K562 (cell line): ENCODE results near the gene OTOA. TPM values are rescaled to one million over a fixed set of nuclear protein-coding genes. Genes with fewer than 3 reads are reported as not detected.

Experiments
- ATAC-seq: fragments of 200-7000 bp; cut with Tn5 transposase; 3 replicates; pipeline ENCODE4 v1.9.1; 2020; ENCODE audit warnings: moderate library complexity
- BruUV-seq: library from RNA; stranded (reverse); fragments of 400-500 nt; replicated peaks from 2 replicates; lab custom pipeline; 2021; lab: Mats Ljungman, UMichigan
- CTCF ChIA-PET: fragments of 300-600 bp; formaldehyde crosslinking; extraction: SDS; loops from one replicate; lab custom pipeline; 2021; ENCODE audit warnings: low intra/inter-chr PET ratio; lab: Yijun Ruan, JAX
- POLR2A ChIA-PET: fragments of 300-600, 350-650 bp; sonication (Branson Sonifier 250); formaldehyde crosslinking; extraction: SDS; loops from one replicate; lab custom pipeline; 2021; ENCODE audit warnings: antibody characterized with exemption, inconsistent platforms; lab: Yijun Ruan, JAX
- DNase-seq, 4 experiments: peaks; one replicate each; pipeline versions ENCODE4 v3.0.0 to v3.0.0-alpha.2; 2011 to 2018; ENCODE audit warnings: low spot score in 3 of 4, mixed read lengths in 3 of 4; ENCODE audit errors: extremely low read depth in 1 of 4
- FAIRE-seq: peaks from 2 replicates; lab custom pipeline; 2011; peaks lifted over from hg19 to GRCh38; lab: Jason Lieb, UNC
- H2AFZ ChIP-seq: 2 replicates; pipeline ENCODE4 v1.6.0; 2011; ENCODE audit warnings: low read depth, low read length, control low read depth, inconsistent platforms
- H3K27ac ChIP-seq: fragments of 200-600 bp; 3 replicates; pipeline ENCODE4 v1.8.0; 2011; ENCODE audit warnings: low read depth, mild to moderate bottlenecking, control low read depth, inconsistent platforms, low read length, moderate library complexity, mixed read lengths; ENCODE audit errors: extremely low read depth
- H3K27me3 ChIP-seq, 2 experiments: fragments of 300-600 bp in 1 of 2; 2 replicates in 1 of 2; 3 replicates in 1 of 2; pipeline versions ENCODE4 v1.6.0 to v1.8.0; 2011; ENCODE audit warnings: inconsistent platforms in 2 of 2, low read length in 2 of 2, mild to moderate bottlenecking in 1 of 2, mixed read lengths in 1 of 2, moderate library complexity in 1 of 2; ENCODE audit not compliant: control insufficient read depth in 2 of 2, insufficient read depth in 2 of 2
- H3K36me3 ChIP-seq: fragments of 300-600 bp; 3 replicates; pipeline ENCODE4 v1.8.0; 2011; ENCODE audit warnings: mild to moderate bottlenecking, low read length, inconsistent platforms; ENCODE audit not compliant: control insufficient read depth, insufficient read depth
- H3K4me1 ChIP-seq, 2 experiments: fragments of 200-600 bp in 1 of 2; replicated peaks in 1 of 2; 2 replicates in 1 of 2; 3 replicates in 1 of 2; pipeline versions ENCODE4 v1.5.1 to v1.8.0; 2011; ENCODE audit warnings: inconsistent platforms in 2 of 2, low read length in 2 of 2, mild to moderate bottlenecking in 1 of 2, mixed read lengths in 1 of 2, moderate library complexity in 1 of 2; ENCODE audit not compliant: control insufficient read depth in 2 of 2, insufficient read depth in 2 of 2
- H3K4me2 ChIP-seq: 2 replicates; pipeline ENCODE4 v1.6.1; 2011; ENCODE audit warnings: low read length, control low read depth, inconsistent platforms, mixed read lengths; ENCODE audit not compliant: insufficient read depth
- H3K4me3 ChIP-seq: fragments of 200-600 bp; sonication (generic), shearing (Covaris generic); 2 replicates; pipeline ENCODE4 v1.5.1; 2016; ENCODE audit warnings: control low read depth, inconsistent platforms
- H3K79me2 ChIP-seq: fragments of 200-600 bp; 3 replicates; pipeline ENCODE4 v1.8.0; 2011; ENCODE audit warnings: low read length, inconsistent platforms; ENCODE audit not compliant: control insufficient read depth, insufficient read depth
- H3K9ac ChIP-seq, 2 experiments: 2 replicates each; pipeline versions ENCODE4 v1.6.0 to v1.6.1; 2011; ENCODE audit warnings: low read depth in 2 of 2, low read length in 2 of 2, control low read depth in 1 of 2, inconsistent platforms in 1 of 2, mild to moderate bottlenecking in 1 of 2, mixed read lengths in 1 of 2; ENCODE audit not compliant: insufficient read depth in 1 of 2
- H3K9me1 ChIP-seq: one replicate; pipeline ENCODE4 v1.6.0; 2011; ENCODE audit warnings: inconsistent platforms, mild to moderate bottlenecking, low read length, moderate library complexity; ENCODE audit not compliant: control insufficient read depth, insufficient read depth
- H3K9me3 ChIP-seq: replicated peaks from 2 replicates; pipeline ENCODE4 v1.5.1; 2011; ENCODE audit warnings: low read depth, low read length, inconsistent platforms; ENCODE audit not compliant: control insufficient read depth, insufficient read depth
- H4K20me1 ChIP-seq: replicated peaks from 2 replicates; pipeline ENCODE4 v1.6.1; 2011; ENCODE audit warnings: low read length, inconsistent platforms, mixed read lengths; ENCODE audit not compliant: control insufficient read depth, insufficient read depth
- NFATC3 ChIP-seq: fragments of 450-650 bp; IDR thresholded peaks from 2 replicates; pipeline ENCODE4 v1.6.1; 2017; ENCODE audit warnings: mild to moderate bottlenecking
- NFRKB ChIP-seq: fragments of 450-650 bp; IDR thresholded peaks from 2 replicates; pipeline ENCODE4 v1.6.1; 2016; ENCODE audit warnings: low read depth
- SOX6 ChIP-seq: fragments of 450-650 bp; IDR thresholded peaks from 2 replicates; pipeline ENCODE4 v1.6.1; 2014; ENCODE audit warnings: mild to moderate bottlenecking
- STAT5A ChIP-seq: IDR thresholded peaks from 2 replicates; pipeline ENCODE4 v1.6.1; 2012; ENCODE audit warnings: low read length, inconsistent platforms, borderline replicate concordance
- ZC3H4 ChIP-seq: sonication (generic); formaldehyde crosslinking; IDR thresholded peaks from 2 replicates; pipeline ENCODE4 v1.9.0; 2021; ENCODE audit warnings: missing genetic modification reagents, borderline replicate concordance
- WGBS: fragments of 100-300 bp; shearing (Covaris generic); methylation state at CpG from one replicate; pipeline ENCODE4 v1.1.6; 2016; ENCODE audit warnings: low coverage, mixed read lengths; ENCODE audit not compliant: insufficient coverage; ENCODE audit errors: missing lambda C conversion rate; 5-methylcytosine and 5-hydroxymethylcytosine counted together
- in situ Hi-C: fragments of 300-500 bp; cut with MboI; formaldehyde crosslinking; loops from 4 replicates; pipeline ENCODE4 v1.15.0; 2018; ENCODE audit warnings: inconsistent platforms, mixed read lengths
- intact Hi-C: fragments of 100-400 bp; cut with micrococcal nuclease; formaldehyde crosslinking; loops from 2 replicates; pipeline ENCODE4 v1.14.2; 2022
- polyA plus RNA-seq, 8 experiments: library from polyadenylated mRNA; depleted of rRNA in 4 of 8; stranded (reverse) in 5 of 8; unstranded in 3 of 8; fragments of >200 nt; fragmentation: Nextera tagmentation in 2 of 8; fragmentation: Illumina TruSeq in 1 of 8; extraction: Ambion mirVana in 2 of 8; extraction: Trizol in 1 of 8; gene quantifications; 2 replicates each; pipeline versions ENCODE4 v1.2.1 to v1.2.3, GENCODE V29; 2011 to 2014; ENCODE audit warnings: inconsistent platforms in 1 of 8, missing spikeins in 1 of 8
- total RNA-seq, 7 experiments: library from RNA; depleted of rRNA in 6 of 7; stranded (reverse); fragments of >200 nt in 6 of 7; fragmentation: Illumina TruSeq in 2 of 7; extraction: Trizol in 2 of 7; gene quantifications; 2 replicates each; pipeline versions ENCODE4 v1.2.1 to v1.2.3, GENCODE V29; 2011 to 2021; ENCODE audit warnings: low replicate concordance in 1 of 7
- TF ChIP-seq, protein P1 (sequence below): fragments of 250-450 bp; sonication (Bioruptor Pico); IDR thresholded peaks from 2 replicates; pipeline ENCODE4 v1.9.0; 2021; ENCODE audit warnings: mild to moderate bottlenecking, inconsistent platforms
- TF ChIP-seq, protein P2 (sequence below): fragments of 450-650 bp; IDR thresholded peaks from 2 replicates; pipeline ENCODE4 v1.6.1; 2016; ENCODE audit warnings: low read depth
- TF ChIP-seq, protein P3 (sequence below): fragments of 250-450 bp; sonication (Bioruptor Pico); IDR thresholded peaks from 2 replicates; pipeline ENCODE4 v1.5.0; 2021; ENCODE audit warnings: mild to moderate bottlenecking, moderate library complexity

OTOA gene
- total and polyA plus RNA-seq, 9 of the 15 experiments (the other 6 are each of a cell fraction or from before 2014, with no cell fraction given): 0.04 TPM; not detected in 8

DNA sequence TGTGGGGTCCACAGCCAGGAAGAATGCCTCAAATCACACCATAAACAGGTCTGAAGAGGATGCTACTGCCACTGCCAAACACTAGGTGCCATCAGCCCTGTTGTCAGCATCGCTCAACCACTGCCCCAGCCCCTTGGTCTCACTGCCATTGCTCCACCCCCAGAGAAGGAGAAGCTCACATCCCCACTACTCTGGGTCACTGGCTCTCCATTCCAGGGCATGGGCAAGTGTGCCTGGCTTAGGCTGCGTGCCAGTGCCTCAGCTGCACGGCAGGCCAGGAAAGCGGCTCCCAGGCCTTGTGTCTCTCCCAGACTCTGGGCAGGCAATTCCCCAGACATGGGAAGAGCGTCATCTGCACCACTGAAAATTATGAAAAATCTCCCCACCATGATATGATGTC is 10.2 kb upstream of the OTOA start (continued):
- TF ChIP-seq, protein P1, sequence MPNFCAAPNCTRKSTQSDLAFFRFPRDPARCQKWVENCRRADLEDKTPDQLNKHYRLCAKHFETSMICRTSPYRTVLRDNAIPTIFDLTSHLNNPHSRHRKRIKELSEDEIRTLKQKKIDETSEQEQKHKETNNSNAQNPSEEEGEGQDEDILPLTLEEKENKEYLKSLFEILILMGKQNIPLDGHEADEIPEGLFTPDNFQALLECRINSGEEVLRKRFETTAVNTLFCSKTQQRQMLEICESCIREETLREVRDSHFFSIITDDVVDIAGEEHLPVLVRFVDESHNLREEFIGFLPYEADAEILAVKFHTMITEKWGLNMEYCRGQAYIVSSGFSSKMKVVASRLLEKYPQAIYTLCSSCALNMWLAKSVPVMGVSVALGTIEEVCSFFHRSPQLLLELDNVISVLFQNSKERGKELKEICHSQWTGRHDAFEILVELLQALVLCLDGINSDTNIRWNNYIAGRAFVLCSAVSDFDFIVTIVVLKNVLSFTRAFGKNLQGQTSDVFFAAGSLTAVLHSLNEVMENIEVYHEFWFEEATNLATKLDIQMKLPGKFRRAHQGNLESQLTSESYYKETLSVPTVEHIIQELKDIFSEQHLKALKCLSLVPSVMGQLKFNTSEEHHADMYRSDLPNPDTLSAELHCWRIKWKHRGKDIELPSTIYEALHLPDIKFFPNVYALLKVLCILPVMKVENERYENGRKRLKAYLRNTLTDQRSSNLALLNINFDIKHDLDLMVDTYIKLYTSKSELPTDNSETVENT (CRISPR knock-in tag): no peak
- TF ChIP-seq SOX6 (no peak), NFATC3 (no peak), STAT5A (no peak)
- TF ChIP-seq, all 486 proteins: peak for 0

DNA sequence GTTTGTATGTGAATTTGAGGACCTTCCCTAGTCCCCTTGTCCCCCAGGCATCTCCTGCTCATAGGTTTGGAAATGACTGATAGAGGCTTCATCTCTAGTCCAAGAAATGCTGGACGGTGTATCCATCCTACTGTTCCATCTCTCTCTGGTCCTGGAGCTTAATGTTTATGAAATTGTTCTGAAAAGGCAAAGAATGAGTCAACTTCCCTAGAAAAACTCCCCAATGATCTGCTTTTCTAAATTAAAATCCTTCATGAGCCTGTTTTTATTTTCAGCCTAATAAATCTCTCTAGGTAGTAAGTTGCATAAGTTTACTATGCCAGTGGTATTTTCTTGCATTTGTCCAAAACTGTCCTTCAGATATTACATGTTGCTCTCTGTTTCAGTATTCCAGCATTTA is 9.3 kb upstream of the OTOA start:
- no TSS peak for BruUV-seq
- no peak overlapping the region for H3K4me2 ChIP-seq
- no peak overlapping the region for H3K27ac ChIP-seq
- no peak overlapping the region for H3K4me3 ChIP-seq
- intact Hi-C loops (no loop called here), in situ Hi-C loops (no loop called here)
- no peak for FAIRE-seq
- no peak for ATAC-seq
- H3K9ac ChIP-seq: no peak overlapping the region
- H3K36me3 ChIP-seq: peaks cover 17% of the 10 kb centered on the region; the same call in 2 of the 3 replicates
- no peak overlapping the region for H2AFZ ChIP-seq
- CTCF ChIA-PET: no interaction called here
- WGBS: 75% methylated on average over 1 of the region's 1 CpG
- H3K4me1 ChIP-seq: no peaks in the 10 kb centered on the region
- H4K20me1 ChIP-seq: no peaks in the 10 kb centered on the region
- no peaks in the 10 kb centered on the region for H3K9me1 ChIP-seq
- no peaks in the 10 kb centered on the region for H3K9me3 ChIP-seq
- POLR2A ChIA-PET: no interaction called here
- H3K79me2 ChIP-seq: no peaks in the 10 kb centered on the region
- no peak for DNase-seq
- H3K27me3 ChIP-seq: no peaks in the 10 kb centered on the region
- TF ChIP-seq, protein P2, sequence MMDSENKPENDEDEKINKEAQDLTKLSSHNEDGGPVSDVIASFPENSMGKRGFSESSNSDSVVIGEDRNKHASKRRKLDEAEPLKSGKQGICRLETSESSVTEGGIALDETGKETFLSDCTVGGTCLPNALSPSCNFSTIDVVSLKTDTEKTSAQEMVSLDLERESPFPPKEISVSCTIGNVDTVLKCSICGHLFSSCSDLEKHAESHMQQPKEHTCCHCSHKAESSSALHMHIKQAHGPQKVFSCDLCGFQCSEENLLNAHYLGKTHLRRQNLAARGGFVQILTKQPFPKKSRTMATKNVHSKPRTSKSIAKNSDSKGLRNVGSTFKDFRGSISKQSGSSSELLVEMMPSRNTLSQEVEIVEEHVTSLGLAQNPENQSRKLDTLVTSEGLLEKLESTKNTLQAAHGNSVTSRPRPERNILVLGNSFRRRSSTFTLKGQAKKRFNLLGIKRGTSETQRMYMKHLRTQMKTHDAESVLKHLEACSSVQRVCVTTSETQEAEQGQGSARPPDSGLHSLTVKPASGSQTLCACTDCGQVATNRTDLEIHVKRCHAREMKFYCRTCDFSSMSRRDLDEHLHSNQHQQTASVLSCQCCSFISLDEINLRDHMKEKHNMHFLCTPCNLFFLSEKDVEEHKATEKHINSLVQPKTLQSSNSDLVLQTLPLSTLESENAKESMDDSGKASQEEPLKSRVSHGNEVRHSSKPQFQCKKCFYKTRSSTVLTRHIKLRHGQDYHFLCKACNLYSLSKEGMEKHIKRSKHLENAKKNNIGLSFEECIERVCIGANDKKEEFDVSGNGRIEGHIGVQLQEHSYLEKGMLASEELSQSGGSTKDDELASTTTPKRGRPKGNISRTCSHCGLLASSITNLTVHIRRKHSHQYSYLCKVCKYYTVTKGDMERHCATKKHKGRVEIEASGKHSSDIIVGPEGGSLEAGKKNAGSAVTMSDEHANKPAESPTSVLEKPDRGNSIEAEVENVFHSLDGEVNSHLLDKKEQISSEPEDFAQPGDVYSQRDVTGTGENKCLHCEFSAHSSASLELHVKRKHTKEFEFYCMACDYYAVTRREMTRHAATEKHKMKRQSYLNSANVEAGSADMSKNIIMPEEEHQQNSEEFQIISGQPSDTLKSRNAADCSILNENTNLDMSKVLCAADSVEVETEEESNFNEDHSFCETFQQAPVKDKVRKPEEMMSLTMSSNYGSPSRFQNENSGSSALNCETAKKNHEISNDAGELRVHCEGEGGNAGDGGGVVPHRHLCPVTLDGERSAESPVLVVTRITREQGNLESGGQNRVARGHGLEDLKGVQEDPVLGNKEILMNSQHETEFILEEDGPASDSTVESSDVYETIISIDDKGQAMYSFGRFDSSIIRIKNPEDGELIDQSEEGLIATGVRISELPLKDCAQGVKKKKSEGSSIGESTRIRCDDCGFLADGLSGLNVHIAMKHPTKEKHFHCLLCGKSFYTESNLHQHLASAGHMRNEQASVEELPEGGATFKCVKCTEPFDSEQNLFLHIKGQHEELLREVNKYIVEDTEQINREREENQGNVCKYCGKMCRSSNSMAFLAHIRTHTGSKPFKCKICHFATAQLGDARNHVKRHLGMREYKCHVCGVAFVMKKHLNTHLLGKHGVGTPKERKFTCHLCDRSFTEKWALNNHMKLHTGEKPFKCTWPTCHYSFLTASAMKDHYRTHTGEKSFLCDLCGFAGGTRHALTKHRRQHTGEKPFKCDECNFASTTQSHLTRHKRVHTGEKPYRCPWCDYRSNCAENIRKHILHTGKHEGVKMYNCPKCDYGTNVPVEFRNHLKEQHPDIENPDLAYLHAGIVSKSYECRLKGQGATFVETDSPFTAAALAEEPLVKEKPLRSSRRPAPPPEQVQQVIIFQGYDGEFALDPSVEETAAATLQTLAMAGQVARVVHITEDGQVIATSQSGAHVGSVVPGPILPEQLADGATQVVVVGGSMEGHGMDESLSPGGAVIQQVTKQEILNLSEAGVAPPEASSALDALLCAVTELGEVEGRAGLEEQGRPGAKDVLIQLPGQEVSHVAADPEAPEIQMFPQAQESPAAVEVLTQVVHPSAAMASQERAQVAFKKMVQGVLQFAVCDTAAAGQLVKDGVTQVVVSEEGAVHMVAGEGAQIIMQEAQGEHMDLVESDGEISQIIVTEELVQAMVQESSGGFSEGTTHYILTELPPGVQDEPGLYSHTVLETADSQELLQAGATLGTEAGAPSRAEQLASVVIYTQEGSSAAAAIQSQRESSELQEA: no peak
- no peak for TF ChIP-seq NFRKB
- no peak for TF ChIP-seq ZC3H4 (CRISPR knock-in tag)
- TF ChIP-seq, protein P3, sequence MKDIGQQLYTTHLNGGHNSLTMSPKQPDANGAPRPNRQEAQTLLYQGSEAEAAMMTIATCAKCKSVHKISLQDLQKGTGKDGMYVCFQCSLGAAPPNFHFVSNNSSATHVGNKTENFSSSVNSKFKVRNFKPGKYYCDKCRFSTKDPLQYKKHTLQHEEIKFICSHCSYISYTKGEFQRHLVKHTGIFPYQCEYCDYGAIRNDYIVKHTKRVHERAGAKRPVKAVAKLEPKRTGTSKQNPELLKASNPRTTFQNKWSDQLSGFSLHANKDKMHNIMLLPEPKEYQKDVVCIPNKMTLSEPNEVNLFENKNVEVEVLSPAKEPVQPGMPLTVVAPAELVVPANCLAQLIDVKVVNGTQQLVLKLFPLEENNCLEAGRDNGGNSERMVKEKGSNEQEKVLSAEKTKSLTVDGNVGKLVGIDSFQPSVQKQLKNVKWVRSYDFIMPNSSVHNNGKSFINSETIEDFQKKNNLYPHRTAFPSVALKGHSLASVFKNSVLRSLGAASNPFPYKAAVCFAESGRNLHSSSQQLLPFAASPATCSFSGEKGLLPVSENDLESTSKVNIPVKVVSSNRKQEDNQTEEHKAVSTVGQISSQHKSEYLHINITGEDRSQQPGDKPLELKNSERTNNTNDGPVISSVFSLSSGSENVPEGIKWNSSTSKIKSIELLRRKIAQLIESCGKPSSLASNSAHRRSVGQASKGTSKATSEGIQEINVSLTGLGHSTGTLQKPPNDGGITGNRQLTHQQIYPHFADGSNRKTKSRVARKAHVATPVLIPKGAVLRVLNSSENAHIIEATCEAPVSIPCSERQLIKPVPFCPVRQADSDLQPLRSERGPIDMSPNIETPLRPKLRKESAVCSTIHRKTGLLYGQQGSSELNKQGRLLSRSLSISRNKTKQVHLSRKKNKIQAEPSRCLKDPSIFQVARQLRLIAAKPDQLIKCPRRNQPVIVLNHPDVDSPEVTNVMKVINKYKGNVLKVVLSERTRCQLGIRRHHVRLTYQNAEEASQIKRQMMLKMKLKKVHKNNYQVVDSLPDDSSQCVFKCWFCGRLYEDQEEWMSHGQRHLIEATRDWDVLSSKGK: no peak
